ENCODE measurements around the gene BRD9.
"Not testable (repeated sequence)": the region's sequence is repeated elsewhere in the genome, so short reads cannot be mapped to it uniquely, and the experiment has no call there.

Gene BRD9

GRCh38 chr5:902129-902916 lies 9.7 kb upstream of the BRD9 start:
- FAIRE-seq, result no peak

- FAIRE-seq, result no peak
Measured at GRCh38 chr5:900781-901180, 8.2 kb upstream of the BRD9 start.

- FAIRE-seq, result no peak
Measured at GRCh38 chr5:893711-894110, 1.1 kb upstream of the BRD9 start.

- no peak for FAIRE-seq
Measured at GRCh38 chr5:893137-893506, 521 bp upstream of the BRD9 start.

GRCh38 chr5:891837-892393 lies 686 bp downstream of the BRD9 start:
- no peak for FAIRE-seq

- FAIRE-seq, result no peak
Measured at GRCh38 chr5:891117-891836, 1.3 kb downstream of the BRD9 start.

- no peak for FAIRE-seq
Measured at GRCh38 chr5:889075-889710, 3.4 kb downstream of the BRD9 start.

- FAIRE-seq, result no peak
Measured at GRCh38 chr5:888638-889035, 4.0 kb downstream of the BRD9 start.

- FAIRE-seq, result no peak
Measured at GRCh38 chr5:887947-888637, 4.5 kb downstream of the BRD9 start.

- FAIRE-seq, result no peak
Measured at GRCh38 chr5:886716-887325, 5.8 kb downstream of the BRD9 start.

- FAIRE-seq, result no peak
Measured at GRCh38 chr5:886036-886435, 6.6 kb downstream of the BRD9 start.

GRCh38 chr5:885529-885928 lies 7.1 kb downstream of the BRD9 start:
- FAIRE-seq, result no peak

- no peak for FAIRE-seq
Measured at GRCh38 chr5:885127-885442, 7.5 kb downstream of the BRD9 start.

- no peak for FAIRE-seq
Measured at GRCh38 chr5:884345-885126, 8.1 kb downstream of the BRD9 start.

GRCh38 chr5:883475-884181 lies 9.0 kb downstream of the BRD9 start:
- FAIRE-seq, result no peak

GRCh38 chr5:882253-883183 lies 10.1 kb downstream of the BRD9 start:
- no peak for FAIRE-seq

GRCh38 chr5:881551-881935 lies 11.1 kb downstream of the BRD9 start:
- no peak for FAIRE-seq

- no peak for FAIRE-seq
Measured at GRCh38 chr5:880816-881550, 11.6 kb downstream of the BRD9 start.

GRCh38 chr5:878677-879076 lies 13.9 kb downstream of the BRD9 start:
- not testable (repeated sequence) for FAIRE-seq
